Mammary epithelial cell (primary cell): ENCODE data around the gene ZC3H14.

Experiments
- EZH2 ChIP-seq: IDR thresholded peaks from 2 replicates; pipeline ENCODE4 v1.6.1; 2012; ENCODE audit warnings: low read length, inconsistent platforms, borderline replicate concordance
- TF ChIP-seq, protein P1 (sequence below), 2 donors: IDR thresholded peaks in 1 of 2; conservative IDR thresholded peaks in 1 of 2; 2 replicates each; pipeline ENCODE4 v1.5.1; 2011 to 2012; ENCODE audit warnings: inconsistent platforms in 2 of 2, low read length in 2 of 2, mild to moderate bottlenecking in 2 of 2, control low read depth in 1 of 2, low read depth in 1 of 2; ENCODE audit not compliant: insufficient read depth in 1 of 2; ENCODE audit errors: extremely low read depth in 1 of 2

DNA sequence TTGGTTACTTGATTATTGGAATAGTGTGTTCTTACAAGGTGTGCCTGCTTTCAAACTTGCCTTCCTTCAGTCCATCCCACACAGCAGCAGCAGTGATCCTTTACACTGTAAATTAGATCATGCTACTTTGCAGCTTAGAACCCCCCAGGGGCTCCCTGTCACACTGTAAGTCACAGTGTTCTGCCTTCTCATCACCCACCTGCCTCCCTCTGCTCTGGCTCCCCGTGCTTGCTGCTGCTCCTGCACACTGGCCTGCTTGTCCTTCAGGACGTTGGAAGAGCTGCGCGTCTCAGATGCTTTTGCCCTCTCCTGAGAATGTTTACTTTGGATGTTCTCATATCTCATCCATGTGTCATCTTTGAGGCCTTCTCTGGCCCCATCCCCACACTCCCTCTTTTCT is 27.3 kb downstream of the ZC3H14 start:
- TF ChIP-seq, protein P1, sequence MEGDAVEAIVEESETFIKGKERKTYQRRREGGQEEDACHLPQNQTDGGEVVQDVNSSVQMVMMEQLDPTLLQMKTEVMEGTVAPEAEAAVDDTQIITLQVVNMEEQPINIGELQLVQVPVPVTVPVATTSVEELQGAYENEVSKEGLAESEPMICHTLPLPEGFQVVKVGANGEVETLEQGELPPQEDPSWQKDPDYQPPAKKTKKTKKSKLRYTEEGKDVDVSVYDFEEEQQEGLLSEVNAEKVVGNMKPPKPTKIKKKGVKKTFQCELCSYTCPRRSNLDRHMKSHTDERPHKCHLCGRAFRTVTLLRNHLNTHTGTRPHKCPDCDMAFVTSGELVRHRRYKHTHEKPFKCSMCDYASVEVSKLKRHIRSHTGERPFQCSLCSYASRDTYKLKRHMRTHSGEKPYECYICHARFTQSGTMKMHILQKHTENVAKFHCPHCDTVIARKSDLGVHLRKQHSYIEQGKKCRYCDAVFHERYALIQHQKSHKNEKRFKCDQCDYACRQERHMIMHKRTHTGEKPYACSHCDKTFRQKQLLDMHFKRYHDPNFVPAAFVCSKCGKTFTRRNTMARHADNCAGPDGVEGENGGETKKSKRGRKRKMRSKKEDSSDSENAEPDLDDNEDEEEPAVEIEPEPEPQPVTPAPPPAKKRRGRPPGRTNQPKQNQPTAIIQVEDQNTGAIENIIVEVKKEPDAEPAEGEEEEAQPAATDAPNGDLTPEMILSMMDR (conservative IDR thresholded peaks at IDR 0.05 in 1 of 2, IDR thresholded peaks at IDR 0.05 in 1 of 2; ENCODE audit: extremely low read depth in 1 of 2, insufficient read depth in 1 of 2, low read depth in 1 of 2, low read length in 2 of 2), result no peak
- no peak for TF ChIP-seq EZH2
